Activated naive CD4-positive, alpha-beta T cell treated with anti-CD3 and anti-CD28 coated beads, Interleukin-2, amount 50 U/mL, for 72 hours (primary cell): ENCODE results near the gene NEAT1. TPM values are rescaled to one million over a fixed set of nuclear protein-coding genes. Genes with fewer than 3 reads are reported as not detected.

Experiments
- ATAC-seq, 2 donors: fragments of 150-1000 bp; cut with Tn5 transposase; 2 replicates each; pipeline ENCODE4 v1.10.0; 2021; ENCODE audit warnings: mild to moderate bottlenecking in 2 of 2, moderate library complexity in 2 of 2
- DNase-seq, 2 donors: peaks; one replicate each; pipeline ENCODE4 v3.0.0; 2021 to 2022; ENCODE audit warnings: low spot score in 2 of 2
- H3K27ac Mint-ChIP-seq, 2 donors: one replicate each; pipeline ENCODE4 v1.8.0; 2022; ENCODE audit warnings: mild to moderate bottlenecking in 2 of 2, mixed read lengths in 2 of 2
- H3K36me3 Mint-ChIP-seq, 2 donors: one replicate each; pipeline ENCODE4 v1.8.0; 2022; ENCODE audit warnings: mixed read lengths in 2 of 2
- H3K9me3 Mint-ChIP-seq, 2 donors: one replicate each; pipeline ENCODE4 v1.8.0; 2022; ENCODE audit warnings: mixed read lengths in 2 of 2
- total RNA-seq, 2 donors: library from RNA; stranded (reverse); gene quantifications; one replicate each; pipeline ENCODE4 v1.2.3, GENCODE V29; 2022

NEAT1 gene
- total RNA-seq, 2 donors from 2014 or later = 836 to 2,329 TPM

DNA sequence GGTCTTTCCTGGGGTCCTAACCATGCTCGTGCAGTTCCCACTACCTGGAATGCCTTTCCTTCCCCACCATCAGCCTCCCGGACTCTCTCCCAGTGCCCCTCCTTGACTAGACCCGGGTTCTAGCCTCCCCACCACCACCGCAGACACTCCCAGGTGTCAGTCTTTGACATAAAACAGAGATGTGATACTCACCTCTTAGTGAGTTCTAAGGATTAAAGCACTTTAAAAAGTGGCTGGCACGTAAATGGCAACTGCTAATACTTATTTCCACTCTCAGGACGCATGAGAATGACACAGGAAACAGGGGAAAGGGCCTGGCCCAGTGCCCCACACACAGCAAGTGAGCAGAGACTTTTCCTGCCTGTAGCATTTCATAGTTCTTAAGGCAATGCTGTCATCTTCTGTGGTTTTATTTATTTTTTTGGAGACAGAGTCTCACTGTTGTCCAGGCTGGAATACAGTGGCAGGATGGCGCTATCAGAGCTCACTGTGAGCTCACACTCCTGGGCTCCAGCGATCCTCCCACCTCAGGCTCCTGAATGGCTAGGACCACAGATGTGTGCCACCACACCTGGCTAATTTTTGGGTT, 38.2 kb upstream of the NEAT1 start:
- DNase-seq = no peak

DNA sequence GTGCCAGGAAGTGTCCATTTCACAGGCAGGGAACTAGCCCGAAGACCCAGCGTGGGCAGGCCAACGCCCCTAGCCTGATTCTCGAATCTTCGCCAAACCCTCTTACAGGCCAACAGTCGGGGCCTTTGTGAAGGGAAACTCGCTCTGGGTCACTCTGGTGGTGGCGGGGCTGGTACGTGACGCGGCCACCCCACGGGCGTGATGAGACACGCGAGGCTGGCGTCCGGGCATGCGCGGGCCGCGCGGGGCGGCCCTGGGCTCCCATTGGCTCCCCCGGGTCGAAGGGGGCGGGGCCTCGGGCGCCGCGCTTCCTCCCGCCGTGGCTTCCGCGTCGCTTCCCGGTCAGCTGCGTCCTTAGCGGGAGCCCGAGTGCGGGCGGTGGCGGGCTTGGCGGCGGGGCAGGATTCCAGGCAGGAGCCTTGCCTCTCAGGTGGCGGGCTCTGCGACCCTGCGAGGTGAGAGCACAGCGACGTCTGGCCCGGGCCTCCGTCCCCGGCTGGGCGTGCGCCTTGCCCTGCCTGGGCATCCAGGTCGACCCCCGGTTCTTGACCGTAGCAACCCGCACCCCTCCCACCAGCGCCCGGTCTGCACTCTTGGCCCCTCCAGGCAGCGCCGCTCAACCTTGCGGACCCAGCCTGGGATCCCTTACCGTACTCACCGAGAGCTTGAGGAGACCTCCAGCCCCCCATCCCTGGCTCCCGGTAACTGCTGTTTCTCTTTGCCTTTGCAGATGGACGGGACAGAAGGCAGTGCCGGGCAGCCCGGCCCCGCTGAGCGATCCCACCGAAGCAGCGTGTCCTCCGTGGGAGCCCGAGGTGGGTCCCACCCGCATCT, 36.1 kb upstream of the NEAT1 start, which contains the start of gene FRMD8:
TSS of gene FRMD8 (plus strand) at position 331 of the 834 bp plus-strand sequence. CDS start at position 731, 400 bp downstream.
- Mint-ChIP-seq H3K27ac (peak within 1 kb of the TSS; percentile 99), H3K36me3 (peaks cover 17 to 21% of the 10 kb centered on the region in 2 donors)
- peak; percentile 85 to 90 for DNase-seq

More for the DNA sequence above, 38.2 kb upstream of the NEAT1 start:
- H3K27ac Mint-ChIP-seq = peak overlapping the region; percentile 99
- ATAC-seq = no peak
- H3K36me3 Mint-ChIP-seq = peaks cover 17 to 21% of the 10 kb centered on the region in 2 donors
- no peaks in the 10 kb centered on the region for H3K9me3 Mint-ChIP-seq

DNA sequence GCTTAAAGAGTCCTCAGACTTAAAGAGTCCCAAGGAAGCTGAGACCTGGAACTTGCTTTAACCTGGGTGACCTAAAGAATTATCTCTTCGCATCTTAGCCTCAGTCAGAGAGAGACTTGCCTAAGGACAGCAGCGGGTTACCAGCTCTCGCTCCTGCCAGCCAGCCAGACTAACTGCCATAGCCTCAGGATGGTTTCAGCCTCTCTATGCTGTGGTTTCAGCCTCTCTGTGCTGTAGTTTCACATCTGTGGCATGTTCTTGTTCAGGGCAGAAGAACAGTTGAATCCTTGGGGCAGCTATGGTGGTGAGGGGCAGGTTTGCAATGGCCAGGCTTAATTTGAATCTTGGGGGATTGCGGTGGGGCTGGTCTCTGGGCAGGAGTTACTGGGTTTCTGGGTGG, 33.9 kb upstream of the NEAT1 start:
- DNase-seq (no peak), ATAC-seq (no peak)
- Mint-ChIP-seq H3K36me3 (peaks cover 17 to 21% of the 10 kb centered on the region in 2 donors), H3K9me3 (no peaks in the 10 kb centered on the region), H3K27ac (peak overlapping the region; percentile 66 to 75)

More for the DNA sequence above, 36.1 kb upstream of the NEAT1 start, which contains the start of gene FRMD8:
- peak; percentile 28 to 37 for ATAC-seq
- H3K9me3 Mint-ChIP-seq = no peaks in the 10 kb centered on the region

DNA sequence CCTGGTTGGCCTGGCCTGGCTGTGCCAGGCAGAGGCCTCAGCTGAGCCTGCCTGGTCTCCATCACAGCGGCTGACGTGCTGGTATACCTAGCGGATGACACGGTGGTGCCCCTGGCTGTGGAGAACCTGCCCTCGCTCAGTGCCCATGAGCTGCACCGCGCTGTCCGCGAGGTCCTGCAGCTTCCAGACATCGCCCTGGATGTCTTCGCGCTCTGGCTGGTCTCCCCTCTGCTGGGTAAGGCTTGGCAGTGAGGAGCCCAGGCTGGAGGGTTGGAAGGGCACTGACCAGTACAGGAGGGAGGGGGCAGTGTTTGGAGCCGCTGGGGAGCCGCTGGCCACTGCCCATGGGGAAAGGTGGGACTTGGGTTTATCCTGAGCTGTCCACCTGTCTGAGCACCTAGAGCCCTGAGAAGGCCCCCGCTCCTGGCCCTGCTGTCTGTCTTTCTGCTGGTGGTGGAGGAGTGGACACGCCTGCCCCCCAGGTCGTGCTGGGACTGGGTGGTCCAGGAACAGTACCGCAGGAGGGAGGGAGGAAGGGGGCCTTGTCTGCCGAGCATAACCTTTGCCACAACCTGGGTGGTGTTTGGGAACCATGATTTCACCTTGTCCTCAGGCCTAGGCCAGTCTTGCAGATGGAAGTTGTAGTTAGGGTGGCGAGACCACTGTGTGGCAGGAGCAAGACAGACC, 33.2 kb upstream of the NEAT1 start:
- Mint-ChIP-seq H3K36me3 (peaks cover 17 to 21% of the 10 kb centered on the region in 2 donors), H3K9me3 (no peaks in the 10 kb centered on the region), H3K27ac (peak overlapping the region; percentile 66 to 75)
- ATAC-seq (no peak), DNase-seq (no peak)

DNA sequence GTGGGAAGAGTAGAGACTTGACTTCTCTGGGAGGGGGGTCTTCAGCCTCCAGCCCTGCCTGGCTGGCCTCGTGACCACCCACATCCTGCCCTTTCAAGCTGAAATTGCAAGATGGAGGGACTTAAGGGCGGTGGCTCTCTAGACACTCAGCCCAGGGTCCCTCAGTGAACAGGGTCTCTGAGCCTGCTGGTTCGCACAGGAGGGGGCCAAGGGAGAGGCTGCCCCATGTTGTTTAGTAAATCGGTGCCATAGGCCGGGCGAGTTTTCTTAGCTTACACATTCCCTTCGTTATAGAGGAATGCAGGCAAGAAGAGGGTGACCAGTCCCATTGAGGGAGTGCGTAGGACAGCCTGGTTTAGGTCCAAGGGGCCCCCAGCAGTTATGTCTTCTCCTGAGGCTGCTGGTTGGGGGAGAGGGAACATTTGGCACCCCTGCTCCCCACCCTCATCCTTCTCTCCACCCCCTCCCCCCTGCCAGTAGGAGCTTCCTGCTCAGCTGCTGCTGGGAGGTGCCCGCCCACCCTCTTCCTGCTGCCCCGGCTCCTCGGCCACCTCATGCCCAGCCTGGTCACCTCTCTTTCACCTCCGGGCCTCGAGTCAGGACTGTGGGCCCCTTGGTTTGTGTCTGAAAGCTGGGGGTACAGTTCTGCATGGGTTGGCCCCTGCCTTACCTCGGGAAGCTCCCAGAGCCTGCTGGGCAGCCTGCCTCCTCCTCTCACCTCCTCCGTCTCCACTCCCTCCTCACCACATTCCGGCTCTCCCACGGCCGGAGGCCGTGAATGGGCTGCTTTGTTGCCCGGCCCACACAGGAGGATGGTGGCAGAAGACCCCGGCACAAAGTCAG, 32.3 kb upstream of the NEAT1 start:
- Mint-ChIP-seq H3K36me3 (peaks cover 17 to 21% of the 10 kb centered on the region in 2 donors), H3K27ac (peak overlapping the region in 1 of 2 donors; percentile 85), H3K9me3 (no peaks in the 10 kb centered on the region)
- no peak for DNase-seq
- no peak for ATAC-seq

DNA sequence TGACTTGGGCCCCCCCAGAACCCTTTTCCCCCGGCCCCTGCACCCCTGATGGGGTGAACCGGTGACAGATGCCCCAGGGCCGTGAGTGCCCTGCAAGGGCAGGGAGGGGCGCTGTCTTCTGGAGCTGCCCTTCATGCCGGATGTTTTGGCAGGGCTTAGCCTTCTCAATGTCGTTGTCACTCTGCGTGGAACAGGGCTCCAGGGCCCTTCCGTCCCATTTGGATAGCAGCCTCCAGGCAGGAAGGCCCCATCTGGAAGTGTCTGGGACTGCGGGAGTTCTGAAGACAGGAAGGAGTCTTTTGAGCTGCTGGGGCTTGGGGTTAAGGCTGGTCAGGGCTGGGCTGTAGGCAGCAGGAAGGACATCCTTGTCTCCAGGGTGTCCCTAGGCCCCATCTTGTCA, 31.6 kb upstream of the NEAT1 start:
- peak overlapping the region in 1 of 2 donors; percentile 85 for H3K27ac Mint-ChIP-seq
- DNase-seq (no peak), ATAC-seq (no peak)
- no peaks in the 10 kb centered on the region for H3K9me3 Mint-ChIP-seq
- peaks cover 17 to 21% of the 10 kb centered on the region in 2 donors for H3K36me3 Mint-ChIP-seq

DNA sequence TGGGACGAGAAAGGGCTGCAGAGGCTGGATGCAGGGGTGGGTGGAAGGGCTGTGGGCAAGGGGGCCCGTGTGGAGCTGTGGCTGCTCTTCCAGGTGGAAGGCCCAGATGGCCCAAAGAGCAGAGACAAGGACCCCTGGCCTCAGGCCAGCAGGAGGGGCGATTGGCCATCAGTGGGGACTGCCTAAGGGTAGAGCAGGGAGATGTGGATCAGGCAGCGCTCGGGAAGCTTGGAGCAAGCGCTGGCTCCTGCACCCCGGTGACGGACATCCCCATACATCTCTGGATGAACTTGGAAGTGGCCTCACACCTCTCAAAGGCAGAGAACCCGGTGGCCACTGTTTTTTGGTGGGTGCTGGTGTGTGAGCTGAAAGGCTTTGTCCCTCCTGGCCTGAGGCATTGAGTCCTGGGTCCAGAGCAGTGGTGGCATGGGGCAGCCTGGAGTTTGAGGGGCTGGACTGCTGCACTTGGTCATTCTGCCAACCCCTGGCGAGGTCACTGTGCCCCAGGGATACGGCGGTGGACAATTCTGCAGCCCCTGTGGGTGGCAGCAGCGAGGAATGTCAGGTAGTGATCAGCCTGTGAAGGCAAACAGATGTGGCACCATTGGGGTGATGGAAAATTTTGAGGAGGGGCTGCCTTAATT, 30.3 kb upstream of the NEAT1 start:
- H3K36me3 Mint-ChIP-seq = peaks cover 14 to 15% of the 10 kb centered on the region in 2 donors

DNA sequence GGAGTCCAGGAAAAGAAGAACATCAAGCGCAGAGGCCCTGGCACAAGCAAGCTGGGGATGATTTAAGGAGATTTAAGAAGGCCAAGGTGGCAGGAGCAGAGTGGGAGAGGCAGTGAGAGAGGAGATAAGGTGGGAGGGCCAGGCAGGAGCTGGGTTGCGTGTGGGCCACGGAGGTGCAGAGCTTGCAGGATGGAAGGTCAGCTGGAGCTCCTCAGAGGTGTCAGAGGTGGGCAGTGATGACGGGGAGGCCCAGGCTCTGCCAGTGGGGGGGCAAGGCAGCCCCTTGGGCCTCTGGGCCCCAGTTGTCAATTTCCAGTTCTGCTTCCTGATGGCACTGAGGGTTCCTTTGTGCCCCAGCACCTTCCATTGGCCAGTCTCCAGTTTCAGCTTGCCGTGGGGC, 29.7 kb upstream of the NEAT1 start:
- DNase-seq (no peak), ATAC-seq (no peak)
- H3K9me3 Mint-ChIP-seq = no peaks in the 10 kb centered on the region
- H3K27ac Mint-ChIP-seq = peak overlapping the region in 1 of 2 donors; percentile 74
- peaks cover 13 to 17% of the 10 kb centered on the region in 2 donors for H3K36me3 Mint-ChIP-seq

More for the DNA sequence above, 30.3 kb upstream of the NEAT1 start:
- DNase-seq (no peak), ATAC-seq (no peak)
- H3K27ac Mint-ChIP-seq = peak overlapping the region; percentile 36 to 74
- H3K9me3 Mint-ChIP-seq = no peaks in the 10 kb centered on the region

DNA sequence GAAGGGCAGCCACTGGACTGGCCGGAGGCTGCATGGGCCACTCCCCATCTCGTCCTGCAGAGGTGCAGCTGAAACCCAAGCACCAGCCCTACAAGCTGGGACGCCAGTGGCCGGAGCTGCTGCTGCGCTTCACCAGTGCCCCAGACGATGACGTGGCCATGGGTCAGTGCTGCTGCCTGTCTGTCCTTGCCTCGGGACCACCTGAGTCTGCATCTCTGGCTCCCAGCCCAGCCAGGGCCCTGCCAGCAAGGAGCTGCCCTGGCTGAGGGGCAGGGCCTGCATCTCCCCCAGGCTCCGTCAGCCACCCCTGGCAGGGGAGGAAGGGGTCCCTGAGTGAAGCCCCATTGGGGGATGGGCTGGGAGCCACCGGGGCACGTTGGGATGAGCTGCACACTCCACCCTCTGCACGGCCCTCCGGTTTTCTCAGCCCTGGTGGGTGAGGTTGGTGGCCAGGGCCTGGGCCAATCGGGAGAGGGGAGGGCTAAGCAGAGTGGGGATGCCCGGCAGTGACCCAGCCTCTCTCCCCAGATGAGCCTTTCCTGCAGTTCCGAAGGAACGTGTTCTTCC, 29.0 kb upstream of the NEAT1 start:
- Mint-ChIP-seq H3K36me3 (peaks cover 12 to 17% of the 10 kb centered on the region in 2 donors), H3K9me3 (no peaks in the 10 kb centered on the region), H3K27ac (no peak overlapping the region)
- ATAC-seq (no peak), DNase-seq (no peak)

DNA sequence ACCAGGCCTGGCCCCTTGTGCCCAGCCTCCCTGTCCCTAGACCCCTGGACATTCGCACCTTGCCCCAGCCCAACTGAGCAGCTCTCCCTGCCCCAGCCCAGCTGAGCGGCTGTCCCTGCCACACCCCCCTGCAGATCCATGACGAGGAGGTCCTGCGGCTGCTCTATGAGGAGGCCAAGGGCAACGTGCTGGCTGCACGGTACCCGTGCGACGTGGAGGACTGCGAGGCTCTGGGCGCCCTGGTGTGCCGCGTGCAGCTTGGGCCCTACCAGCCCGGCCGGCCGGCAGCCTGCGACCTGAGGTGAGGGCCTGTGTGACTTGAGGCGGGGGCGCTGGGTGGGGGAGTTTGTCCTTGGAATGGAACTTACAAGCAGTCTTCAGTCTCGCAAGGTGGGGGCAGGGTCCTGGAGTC, 28.5 kb upstream of the NEAT1 start:
- ATAC-seq = no peak

DNA sequence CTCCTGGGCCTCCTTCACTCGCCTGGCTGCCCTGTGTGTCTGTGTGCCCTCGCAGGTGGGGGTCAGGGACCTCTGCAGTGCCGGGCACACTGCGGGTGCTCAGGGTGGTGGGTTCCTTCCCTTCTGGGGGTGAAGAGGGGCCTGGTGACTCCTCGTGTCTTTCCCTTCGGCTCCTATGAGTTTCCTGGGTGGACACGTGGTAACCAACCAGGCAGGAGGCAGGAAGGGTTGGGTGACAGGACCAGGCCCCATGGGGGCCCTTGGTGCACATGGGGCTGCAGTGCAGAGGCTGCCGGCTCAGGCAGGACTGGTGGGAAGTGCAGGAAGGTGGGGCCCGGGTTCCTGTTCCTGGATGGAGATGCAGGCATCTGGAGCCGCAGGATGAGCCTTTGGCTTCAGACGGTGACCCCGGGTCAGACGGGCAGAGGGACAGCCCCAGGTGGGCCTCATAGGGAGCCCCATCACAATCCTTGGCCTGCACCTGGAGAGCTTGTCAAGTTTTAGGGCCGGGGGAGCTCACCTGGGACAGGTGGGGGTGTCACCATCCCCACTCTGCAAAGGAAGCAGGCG, 26.6 kb upstream of the NEAT1 start:
- no peaks in the 10 kb centered on the region for H3K9me3 Mint-ChIP-seq
- peaks cover 6 to 11% of the 10 kb centered on the region in 2 donors for H3K36me3 Mint-ChIP-seq
- H3K27ac Mint-ChIP-seq = no peak overlapping the region
- ATAC-seq = no peak
- no peak for DNase-seq

More for the DNA sequence above, 28.5 kb upstream of the NEAT1 start:
- Mint-ChIP-seq H3K27ac (no peak overlapping the region), H3K36me3 (peaks cover 7 to 12% of the 10 kb centered on the region in 2 donors), H3K9me3 (no peaks in the 10 kb centered on the region)
- no peak for DNase-seq

DNA sequence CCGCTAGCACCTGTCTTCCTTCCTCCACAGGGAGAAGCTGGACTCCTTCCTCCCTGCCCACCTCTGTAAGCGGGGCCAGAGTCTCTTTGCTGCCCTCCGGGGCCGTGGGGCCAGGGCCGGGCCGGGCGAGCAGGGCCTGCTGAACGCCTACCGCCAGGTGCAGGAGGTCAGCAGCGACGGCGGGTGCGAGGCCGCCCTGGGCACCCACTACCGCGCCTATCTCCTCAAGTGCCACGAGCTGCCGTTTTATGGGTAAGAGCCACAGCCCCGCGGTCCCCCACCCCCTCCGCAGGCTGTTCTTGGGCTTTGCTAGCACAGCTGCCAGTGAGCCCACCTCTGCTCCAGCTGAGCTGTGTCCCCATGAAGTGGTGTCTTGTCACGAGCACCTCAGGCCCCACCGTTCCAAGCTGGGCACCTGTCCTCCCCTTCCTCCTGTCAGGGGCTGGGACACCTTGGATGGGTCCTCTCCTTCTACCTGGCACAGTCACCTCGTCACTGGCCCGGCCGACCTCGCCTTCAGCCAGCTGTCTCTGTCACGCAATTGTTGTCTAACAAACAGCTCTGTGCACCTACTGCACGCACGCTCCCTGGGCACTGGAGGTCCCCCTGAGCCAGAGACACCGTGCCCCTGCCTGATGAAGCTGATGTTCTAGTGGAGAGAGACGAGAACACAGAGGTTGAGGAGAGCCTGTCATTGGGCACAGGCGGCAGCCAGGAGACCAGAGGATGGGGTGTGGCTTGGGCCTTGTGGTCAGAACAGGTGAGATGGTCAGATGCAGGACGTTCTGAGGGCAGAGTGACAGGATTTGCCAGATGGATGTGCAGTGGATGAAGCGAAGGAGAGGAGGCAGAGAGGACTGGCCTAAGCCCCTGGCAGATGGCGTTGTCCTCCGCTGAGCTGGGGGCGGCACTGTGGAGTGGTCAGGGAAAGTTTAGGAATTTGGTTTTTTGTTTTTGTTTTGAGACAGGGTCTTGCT, 25.5 kb upstream of the NEAT1 start:
- peak overlapping the region in 1 of 2 donors; percentile 15 for H3K27ac Mint-ChIP-seq
- peaks cover 6 to 11% of the 10 kb centered on the region in 2 donors for H3K36me3 Mint-ChIP-seq
- ATAC-seq = no peak
- H3K9me3 Mint-ChIP-seq = no peaks in the 10 kb centered on the region
- no peak for DNase-seq

DNA sequence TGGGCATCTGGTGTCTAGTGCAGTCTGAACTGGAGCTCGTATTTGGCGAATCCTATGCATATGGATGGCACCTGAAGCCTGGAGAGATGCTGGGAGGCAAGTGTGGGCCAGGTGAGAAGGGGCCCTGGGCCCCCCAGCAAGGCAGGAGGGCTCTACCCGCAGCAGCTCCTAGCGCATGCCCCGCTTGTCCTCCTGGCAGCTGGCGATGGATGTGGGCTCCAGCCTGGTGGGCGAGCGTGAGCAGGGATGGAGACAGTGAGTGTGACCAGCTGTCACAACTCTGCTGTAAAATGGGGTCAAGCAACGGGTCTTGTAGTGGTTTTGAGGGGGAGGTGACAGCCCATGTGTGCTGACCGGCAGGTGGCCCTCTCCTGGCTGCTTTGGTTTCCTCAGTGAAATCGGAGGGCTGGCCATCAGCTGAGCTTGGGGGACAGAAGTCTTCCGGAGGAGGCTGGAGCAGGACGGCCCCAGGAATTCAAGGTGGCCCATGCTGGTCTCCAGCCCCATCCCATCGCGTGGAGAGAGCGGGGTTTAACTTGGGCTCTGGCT, 24.2 kb upstream of the NEAT1 start:
- peak overlapping the region in 1 of 2 donors; percentile 88 for H3K27ac Mint-ChIP-seq
- no peaks in the 10 kb centered on the region for H3K9me3 Mint-ChIP-seq
- ATAC-seq (no peak), DNase-seq (no peak)
- peaks cover 6 to 11% of the 10 kb centered on the region in 2 donors for H3K36me3 Mint-ChIP-seq

DNA sequence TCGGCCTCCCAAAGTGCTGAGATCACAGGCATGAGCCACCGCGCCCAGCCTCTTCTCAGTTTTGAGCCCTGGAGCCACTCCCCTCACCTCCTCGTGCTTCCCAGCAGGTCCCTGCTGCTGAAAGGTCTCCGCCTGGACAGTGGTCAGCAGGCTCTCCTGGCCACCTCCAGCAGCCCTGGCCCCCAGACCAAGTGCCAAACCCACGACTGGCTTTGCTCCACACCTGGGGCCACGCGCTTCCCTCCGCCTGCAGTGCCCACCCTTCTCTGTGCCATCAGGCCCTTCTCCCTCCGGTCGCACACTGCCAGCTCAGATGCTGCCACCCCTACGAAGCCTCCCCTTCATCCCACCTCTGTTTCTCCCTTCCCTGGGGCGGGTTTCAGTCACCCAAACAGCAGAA, 23.3 kb upstream of the NEAT1 start:
- peaks cover 6 to 11% of the 10 kb centered on the region in 2 donors for H3K36me3 Mint-ChIP-seq
- no peak overlapping the region for H3K27ac Mint-ChIP-seq
- DNase-seq (no peak), ATAC-seq (no peak)
- H3K9me3 Mint-ChIP-seq = no peaks in the 10 kb centered on the region
